GM12875 (cell line): ENCODE data around the gene SERINC5.
"Not testable (repeated sequence)": the region's sequence is repeated elsewhere in the genome, so short reads cannot be mapped to it uniquely, and the experiment has no call there.

Experiments used
- H3K4me3 ChIP-seq: one replicate; pipeline ENCODE4 v1.5.1; 2011; ENCODE audit warnings: low read depth, low read length, control low read depth
- TF ChIP-seq, protein P1 (sequence below): IDR thresholded peaks from 2 replicates; pipeline ENCODE4 v1.5.1; 2011; ENCODE audit warnings: low read depth, mild to moderate bottlenecking, control low read depth, inconsistent platforms, low read length, moderate library complexity, borderline replicate concordance; ENCODE audit not compliant: insufficient read depth

The SERINC5 gene

GRCh38 chr5:80103371-80103770 is 152.5 kb downstream of the SERINC5 start:
- TF ChIP-seq, protein P1, sequence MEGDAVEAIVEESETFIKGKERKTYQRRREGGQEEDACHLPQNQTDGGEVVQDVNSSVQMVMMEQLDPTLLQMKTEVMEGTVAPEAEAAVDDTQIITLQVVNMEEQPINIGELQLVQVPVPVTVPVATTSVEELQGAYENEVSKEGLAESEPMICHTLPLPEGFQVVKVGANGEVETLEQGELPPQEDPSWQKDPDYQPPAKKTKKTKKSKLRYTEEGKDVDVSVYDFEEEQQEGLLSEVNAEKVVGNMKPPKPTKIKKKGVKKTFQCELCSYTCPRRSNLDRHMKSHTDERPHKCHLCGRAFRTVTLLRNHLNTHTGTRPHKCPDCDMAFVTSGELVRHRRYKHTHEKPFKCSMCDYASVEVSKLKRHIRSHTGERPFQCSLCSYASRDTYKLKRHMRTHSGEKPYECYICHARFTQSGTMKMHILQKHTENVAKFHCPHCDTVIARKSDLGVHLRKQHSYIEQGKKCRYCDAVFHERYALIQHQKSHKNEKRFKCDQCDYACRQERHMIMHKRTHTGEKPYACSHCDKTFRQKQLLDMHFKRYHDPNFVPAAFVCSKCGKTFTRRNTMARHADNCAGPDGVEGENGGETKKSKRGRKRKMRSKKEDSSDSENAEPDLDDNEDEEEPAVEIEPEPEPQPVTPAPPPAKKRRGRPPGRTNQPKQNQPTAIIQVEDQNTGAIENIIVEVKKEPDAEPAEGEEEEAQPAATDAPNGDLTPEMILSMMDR = no peak
- no peak overlapping the region for H3K4me3 ChIP-seq

- TF ChIP-seq, protein P1 = no peak
- no peak overlapping the region for H3K4me3 ChIP-seq
Measured at GRCh38 chr5:80101993-80102392, 153.9 kb downstream of the SERINC5 start.

DNA sequence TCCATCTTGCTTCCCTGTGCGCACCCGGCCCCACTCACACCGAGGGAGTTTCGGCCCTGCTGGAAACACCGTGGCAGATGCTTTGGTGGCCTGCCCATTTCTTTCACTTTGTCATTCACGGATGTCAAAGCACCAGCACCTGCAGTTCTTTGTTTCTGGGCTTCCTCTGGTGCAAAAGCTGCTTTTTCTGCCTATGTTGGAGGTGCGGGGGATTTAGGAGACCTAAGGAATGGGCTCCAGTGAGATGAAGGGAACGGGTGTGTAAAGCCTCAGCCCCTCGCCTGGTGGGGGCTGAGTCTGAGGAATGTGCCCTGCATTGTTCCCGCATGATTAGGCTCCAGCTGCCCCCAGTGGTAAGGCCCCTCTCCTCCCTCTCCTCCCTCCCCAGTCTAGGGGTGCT is 158.4 kb downstream of the SERINC5 start:
- H3K4me3 ChIP-seq = no peak overlapping the region
- TF ChIP-seq, protein P1 = no peak

DNA sequence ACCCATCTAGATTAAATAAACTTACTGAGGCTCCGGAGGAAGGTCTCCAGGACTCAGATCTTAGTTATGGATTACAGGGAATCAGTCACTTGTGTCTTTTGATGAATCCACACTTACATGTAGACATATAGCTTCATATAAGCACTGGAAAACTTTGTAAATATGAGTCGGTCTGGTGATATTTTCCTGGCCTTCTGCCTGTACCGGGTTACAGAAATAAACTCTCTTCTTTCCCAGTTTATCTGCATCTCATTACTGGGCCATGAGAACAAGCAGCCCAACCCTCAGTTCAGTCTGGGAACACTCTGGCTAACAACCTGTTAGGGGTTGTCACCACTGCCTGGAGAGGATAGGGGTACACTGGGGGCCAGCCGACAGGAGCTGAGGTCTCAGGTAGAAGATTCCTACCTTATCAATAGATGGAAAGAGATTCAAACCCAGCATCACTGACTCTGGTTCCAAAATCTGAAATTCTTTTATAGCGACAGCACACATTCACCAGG is 161.6 kb downstream of the SERINC5 start:
- TF ChIP-seq, protein P1 = no peak
- no peak overlapping the region for H3K4me3 ChIP-seq

GRCh38 chr5:80093796-80094195 is 162.1 kb downstream of the SERINC5 start:
- TF ChIP-seq, protein P1 = no peak
- no peak overlapping the region for H3K4me3 ChIP-seq

DNA sequence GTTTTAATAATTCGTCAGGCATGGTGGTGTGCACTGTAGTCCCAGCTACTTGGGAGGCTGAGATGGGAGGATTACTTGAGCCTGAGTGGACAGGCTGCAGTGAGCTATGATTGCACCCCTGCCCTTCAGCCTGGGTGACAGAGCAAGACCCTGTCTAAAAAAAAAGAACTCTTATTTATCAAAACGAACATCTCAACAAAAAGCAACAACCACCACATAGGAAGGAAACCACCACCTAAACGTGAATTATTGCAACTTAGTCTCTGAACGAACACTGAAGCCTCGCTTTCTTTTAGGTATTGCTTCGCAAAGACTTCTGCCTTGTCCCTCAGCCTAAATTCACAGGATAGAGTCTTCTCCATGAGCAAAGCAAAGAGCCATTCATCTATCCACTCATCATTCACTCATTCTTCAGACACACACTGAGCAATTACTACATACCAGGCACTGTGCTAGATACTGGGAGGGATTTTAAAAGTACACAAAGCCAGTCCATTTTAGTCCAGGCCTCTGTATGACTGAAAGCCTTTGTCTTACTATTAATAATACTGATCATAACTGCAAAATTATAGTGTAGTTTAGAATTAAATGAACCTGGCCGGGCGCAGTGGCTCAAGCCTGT is 163.3 kb downstream of the SERINC5 start:
- no peak overlapping the region for H3K4me3 ChIP-seq
- TF ChIP-seq, protein P1 = no peak

- TF ChIP-seq, protein P1 = peak; percentile 34; the same call in 1 of the 2 replicates
- H3K4me3 ChIP-seq = not testable (repeated sequence)
Measured at GRCh38 chr5:80091792-80092192, 164.1 kb downstream of the SERINC5 start.
